HG02759 (cell line): Measurements from ENCODE around the gene BANP.
"Not testable (repeated sequence)": the region's sequence is repeated elsewhere in the genome, so short reads cannot be mapped to it uniquely, and the experiment has no call there.

Experiments
- ATAC-seq: cut with Tn5 transposase; IDR thresholded peaks from one replicate; pipeline ENCODE4 v1.9.1; 2021; ENCODE audit warnings: mild to moderate bottlenecking, moderate library complexity; ENCODE audit not compliant: unreplicated experiment

BANP gene

DNA sequence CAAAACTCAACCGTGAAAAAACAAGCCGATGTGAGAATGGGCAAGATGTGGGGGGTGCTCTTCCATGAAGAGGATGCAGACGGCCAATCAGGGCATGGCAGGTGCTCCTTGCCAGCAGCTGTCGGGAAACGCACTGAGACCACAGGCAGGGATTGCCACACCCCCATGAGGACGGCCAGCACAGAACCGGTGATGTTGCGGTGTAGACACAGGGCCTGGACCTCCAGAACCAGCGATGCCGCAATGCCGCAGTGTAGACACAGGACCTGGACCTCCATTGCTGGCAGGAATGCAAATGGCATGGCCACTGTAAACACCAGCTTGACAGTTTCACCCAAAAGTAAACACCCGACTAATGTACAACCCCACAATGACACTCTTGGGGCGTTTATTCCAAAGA is 164.9 kb downstream of the BANP start:
- ATAC-seq, result no peak

DNA sequence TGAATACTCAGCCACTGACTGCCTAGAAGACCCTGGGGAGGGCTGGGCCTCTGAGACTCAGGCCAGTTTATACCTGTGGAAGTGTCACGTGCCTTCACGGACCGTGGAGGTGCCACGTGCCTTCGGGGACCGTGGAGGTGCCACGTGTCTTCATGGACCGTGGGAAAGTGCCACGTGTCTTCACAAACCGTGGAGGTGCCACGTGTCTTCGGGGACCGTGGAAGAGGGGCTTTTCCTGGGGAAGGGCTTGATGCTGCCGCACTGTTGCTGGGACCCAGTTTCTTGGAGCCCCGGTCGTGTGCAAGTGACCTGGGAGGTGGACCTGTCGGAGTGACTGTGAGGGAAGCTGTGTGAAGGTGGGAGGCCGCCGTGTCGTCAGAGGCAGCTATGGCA is 166.2 kb downstream of the BANP start:
- no peak for ATAC-seq

DNA sequence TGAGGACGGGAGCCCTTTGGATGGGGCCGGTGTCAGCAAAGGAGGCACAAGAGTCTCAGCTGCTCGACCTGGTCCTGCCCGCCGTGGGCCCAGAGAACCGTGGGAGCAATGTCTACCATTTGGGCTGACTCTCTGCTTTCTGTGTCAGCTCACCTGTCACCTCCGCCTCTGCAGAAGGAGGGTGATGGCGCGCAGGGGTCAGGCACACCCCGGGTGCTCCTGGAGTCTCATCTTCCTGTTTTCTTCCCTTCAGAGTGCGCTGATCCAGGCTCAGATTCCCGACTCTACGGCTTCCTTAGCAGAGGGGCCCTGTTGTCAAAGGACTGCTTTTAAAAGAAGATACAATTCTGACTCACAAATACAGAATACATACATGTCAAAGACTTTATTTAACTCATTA is 167.1 kb downstream of the BANP start:
- ATAC-seq, result no peak

DNA sequence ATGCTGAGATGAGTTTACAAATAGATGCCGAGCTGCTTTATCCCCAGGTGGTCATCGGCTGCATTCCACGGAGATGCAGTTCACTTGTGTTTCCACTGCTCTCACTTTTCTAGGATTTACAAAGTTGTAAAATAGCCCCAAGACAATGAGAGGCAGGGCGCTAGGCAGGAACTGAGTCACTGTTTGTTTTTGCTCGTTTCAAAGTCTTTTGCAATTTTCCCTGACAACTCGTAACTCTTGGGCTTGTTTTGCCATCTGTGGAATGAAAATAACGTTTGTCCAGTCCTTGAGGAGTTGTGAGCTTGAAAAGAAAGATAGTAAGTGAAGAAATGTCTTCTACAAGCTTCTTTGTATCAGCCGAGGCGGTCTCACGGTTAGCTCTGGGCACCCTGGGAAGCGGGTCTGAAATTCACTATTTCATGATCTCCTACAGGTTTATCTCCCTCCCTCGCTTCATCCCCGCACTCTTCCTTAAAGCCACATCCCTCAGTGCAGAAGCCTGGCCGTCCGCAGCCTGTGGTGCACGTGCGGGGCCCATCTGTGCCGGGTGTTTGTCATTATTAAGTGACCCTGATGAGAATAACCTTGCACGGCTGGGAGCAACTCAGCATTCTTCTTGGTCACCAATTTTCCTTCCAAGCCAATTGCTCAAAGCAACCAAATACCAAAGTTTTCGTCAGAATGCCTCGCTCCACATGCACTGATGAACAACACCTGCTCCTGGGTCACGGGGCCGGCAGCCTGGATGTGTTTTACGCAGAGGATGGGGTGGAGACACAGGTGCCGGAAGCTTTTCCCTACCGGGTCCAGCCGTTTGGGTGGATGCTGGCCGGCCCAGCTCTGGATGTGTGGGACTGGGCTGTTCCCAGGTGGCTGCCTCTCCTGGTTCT is 167.9 kb downstream of the BANP start:
- ATAC-seq, result not testable (repeated sequence)

DNA sequence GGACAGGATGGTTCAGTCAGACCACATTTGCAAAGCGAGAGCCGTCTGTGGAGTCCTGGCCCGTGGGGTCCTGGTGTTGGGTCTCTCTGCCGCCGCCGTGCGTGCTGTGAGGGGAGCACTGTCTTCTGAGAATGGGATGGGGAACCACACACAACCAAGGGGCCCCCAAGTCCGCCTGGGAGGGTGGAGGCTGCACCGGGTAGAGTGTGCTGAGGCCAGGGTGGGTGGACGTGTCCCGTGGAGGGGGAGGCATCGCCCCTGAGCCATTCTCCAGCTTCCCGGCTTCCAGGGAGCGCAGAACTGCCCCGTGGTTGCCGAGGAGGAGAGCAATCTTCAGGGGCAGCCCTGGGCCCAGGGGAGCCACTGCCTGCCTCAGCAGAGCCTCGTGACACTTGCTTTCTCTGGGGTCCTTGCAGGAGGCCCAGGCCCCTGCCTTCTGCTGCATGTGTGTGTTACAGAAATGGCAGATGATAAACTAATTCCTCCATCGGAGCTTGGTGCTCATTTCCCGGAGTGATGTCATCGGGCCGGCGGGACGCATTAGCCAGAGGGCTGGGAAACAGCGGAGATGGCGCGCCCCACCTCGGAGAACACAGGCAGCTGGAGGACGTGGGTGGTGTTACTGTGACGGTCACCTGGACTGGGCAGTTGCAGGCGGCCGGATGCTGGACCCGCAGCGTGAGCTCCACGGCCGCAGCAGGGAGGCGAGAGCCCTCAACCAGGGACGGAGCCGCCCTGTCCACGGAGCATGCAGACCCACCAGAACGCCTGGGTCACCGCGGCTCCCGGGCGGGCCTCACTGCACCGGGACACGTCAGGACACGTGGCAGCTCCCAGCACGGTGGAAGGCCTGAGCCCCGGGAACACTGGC is 168.9 kb downstream of the BANP start:
- ATAC-seq, result not testable (repeated sequence)

DNA sequence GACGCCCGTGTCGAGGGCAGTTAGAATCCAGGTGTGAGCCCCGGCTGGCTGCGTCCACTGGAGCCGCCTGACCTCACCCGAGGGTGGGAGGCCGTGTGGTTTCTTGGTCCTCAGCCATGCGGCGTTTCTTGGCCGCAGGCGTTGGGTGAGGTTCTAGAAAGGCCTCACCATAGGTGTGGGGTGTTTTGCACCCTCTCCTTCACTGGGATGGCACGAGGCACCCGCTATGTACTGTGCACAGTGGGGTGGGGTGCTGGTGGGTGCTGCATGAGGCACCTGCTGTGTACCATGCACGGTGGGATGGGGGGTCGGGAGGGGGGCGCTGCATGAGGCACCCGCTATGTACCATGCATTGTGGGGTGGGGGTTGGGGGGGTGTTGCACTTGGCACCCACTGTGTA is 169.6 kb downstream of the BANP start:
- ATAC-seq, result no peak

DNA sequence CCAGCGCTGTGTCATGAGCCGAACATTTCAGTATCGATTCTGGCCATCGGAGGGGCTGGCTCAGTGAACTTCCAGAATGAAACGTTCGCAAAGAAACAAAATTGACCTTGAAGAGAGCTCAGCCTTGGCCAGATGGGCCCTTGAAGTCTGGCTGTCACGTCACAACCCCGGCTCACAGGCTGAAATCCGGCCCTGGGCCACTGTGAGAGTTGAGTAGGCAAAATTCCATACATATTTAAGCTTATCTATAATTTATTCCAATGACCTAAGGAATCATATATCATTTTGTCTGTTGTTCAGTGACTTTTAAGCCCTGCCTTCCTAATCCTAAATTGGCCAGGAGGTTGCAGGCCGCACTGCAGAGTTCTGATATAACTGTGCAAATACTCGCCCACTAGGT is 170.2 kb downstream of the BANP start:
- not testable (repeated sequence) for ATAC-seq

DNA sequence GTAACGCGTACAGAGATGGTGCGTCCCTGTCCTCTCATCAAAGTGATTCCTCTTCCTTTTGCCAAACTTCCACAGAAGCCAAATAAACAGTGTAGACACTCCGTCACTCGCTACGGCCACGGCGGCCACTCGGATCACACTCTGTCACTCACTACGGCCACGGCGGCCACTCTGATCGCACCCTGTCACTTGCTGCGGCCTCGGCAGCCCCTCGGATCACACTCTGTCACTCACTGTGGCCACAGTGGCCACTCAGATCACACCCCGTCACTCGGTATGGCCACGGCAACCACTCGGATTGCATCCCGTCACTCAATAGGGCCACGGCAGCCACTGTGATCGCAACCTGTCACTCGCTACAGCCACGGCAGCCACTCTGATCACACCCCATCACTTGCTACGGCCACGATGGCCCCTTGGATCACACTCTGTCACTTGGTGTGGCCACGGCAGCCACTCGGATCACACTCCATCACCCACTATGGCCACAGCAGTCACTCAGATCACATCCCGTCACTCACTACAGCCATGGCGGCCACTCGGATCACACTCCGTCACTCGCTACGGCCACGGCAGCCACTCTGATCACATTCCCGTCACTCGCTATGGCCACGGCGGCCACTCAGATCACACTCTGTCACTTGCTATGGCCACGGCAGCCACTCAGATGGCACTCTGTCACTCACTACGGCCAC is 170.8 kb downstream of the BANP start:
- ATAC-seq, result no peak
